AG09319 (cell line): ENCODE measurements around the gene MRPL24.
"Not testable (repeated sequence)": the region's sequence is repeated elsewhere in the genome, so short reads cannot be mapped to it uniquely, and the experiment has no call there.

Experiments used
- DNase-seq: peaks from one replicate; pipeline ENCODE4 v3.0.0-alpha.2; 2010; ENCODE audit warnings: low read depth; ENCODE audit errors: extremely low read depth
- TF ChIP-seq, protein P1 (sequence below): IDR thresholded peaks from 2 replicates; pipeline ENCODE4 v1.5.1; 2011; ENCODE audit warnings: low read depth, mild to moderate bottlenecking, inconsistent platforms, low read length, moderate library complexity

Gene MRPL24

DNA sequence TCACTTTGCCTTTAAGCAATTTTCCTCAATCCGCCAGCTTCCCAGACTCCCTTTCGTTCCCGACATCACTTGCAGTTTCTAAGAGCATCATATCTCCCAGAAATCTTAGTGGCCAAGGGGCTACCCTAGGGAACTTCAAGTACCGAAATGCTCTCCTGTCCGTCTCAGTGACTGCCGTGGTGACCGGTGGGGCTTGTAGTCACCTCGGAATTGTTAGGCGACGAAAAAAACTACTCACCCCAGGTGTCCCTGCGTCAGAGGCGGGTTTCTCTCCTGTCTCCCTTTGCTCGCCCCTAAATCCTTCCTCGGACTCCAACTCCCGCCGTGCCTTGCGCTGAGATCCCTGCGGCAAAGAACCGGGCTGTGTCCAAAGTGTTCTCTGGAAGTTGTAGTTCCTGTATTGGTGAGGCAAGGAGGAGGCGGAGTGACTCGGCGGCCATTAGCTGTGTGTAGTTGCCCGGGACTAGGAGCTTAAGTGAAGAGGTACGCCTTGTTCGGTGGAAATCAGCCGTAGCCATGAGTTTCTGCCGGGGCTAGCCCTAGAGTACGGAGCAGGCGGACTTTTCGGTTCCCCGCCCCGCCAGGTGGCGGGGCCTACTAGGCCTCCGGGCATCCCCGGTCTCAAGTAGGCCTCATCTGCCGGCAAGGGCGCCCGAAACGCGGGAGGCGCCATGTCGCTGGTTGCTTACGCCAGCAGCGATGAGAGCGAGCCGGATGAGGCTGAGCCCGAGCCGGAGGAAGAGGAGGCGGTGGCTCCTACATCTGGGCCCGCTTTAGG, 26.4 kb upstream of the MRPL24 start, which contains the start of gene PRCC:
PRCC (plus strand) TSS at position 435 of the 778 bp plus-strand sequence; CDS start at position 672, 237 bp downstream.
- peak; percentile 100 for DNase-seq
- TF ChIP-seq, protein P1, sequence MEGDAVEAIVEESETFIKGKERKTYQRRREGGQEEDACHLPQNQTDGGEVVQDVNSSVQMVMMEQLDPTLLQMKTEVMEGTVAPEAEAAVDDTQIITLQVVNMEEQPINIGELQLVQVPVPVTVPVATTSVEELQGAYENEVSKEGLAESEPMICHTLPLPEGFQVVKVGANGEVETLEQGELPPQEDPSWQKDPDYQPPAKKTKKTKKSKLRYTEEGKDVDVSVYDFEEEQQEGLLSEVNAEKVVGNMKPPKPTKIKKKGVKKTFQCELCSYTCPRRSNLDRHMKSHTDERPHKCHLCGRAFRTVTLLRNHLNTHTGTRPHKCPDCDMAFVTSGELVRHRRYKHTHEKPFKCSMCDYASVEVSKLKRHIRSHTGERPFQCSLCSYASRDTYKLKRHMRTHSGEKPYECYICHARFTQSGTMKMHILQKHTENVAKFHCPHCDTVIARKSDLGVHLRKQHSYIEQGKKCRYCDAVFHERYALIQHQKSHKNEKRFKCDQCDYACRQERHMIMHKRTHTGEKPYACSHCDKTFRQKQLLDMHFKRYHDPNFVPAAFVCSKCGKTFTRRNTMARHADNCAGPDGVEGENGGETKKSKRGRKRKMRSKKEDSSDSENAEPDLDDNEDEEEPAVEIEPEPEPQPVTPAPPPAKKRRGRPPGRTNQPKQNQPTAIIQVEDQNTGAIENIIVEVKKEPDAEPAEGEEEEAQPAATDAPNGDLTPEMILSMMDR, result no peak

DNA sequence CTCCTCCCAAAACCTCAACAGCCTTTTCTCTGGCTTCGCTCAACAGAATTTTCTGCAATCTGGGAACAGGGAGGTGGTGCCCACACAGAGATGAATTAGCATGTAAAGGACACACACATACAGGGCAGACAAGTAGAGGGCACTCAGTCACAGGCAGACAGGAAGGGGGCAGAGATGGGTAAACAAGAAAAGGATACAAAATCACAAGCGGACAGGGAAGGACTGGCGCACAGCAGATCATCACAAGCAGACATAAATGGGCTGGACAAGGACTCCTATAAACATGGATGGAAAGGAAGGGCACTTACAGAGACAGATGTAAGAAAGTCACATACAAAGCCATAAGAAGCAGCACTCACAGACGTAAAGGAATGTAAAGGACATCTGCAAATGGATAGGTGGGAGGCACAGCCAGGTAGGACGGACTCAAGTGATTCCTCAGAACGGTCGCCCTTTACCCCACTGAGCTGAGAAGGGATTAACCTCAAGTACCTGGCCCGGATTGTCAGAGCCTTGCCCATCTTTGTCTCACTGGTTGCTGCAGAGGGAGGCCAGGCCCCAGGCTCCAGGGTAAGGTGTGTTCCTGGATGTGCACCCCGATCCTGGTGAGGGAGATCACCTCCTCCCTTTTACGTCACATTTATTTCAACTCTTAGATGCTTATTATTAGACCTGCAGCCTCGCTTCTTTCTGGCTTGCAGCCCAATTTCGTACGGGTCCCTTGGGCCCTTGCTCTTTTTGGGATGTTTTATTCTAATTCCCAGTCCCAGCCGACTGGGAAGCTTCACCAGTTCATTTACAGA, 25.6 kb upstream of the MRPL24 start:
- TF ChIP-seq, protein P1, result no peak

GRCh38 chr1:156765666-156766065, 24.8 kb upstream of the MRPL24 start:
- no peak for DNase-seq

More for the DNA sequence above, 25.6 kb upstream of the MRPL24 start:
- DNase-seq, result no peak

DNA sequence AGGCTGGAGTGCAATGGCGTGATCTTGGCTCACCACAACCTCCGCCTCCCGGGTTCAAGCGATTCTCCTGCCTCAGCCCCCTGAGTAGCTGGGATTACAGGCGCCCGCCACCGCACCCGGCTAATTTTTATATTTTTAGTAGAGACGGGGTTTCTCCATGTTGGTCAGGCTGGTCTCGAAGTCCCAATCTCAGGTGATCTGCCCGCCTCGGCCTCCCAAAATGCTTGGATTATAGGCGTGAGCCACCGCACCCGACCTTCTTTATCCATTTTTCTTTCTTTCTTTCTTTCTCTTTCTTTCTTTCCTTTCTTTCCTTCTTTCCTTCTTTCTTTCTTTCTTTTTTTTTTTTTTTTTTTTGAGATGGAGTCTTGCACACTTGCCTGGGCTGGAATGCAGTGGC, 24.2 kb upstream of the MRPL24 start:
- not testable (repeated sequence) for DNase-seq

More at GRCh38 chr1:156765666-156766065, 24.8 kb upstream of the MRPL24 start:
- TF ChIP-seq, protein P1, result no peak

GRCh38 chr1:156760796-156761104, 19.9 kb upstream of the MRPL24 start:
- no peak for DNase-seq
- TF ChIP-seq, protein P1, result no peak

- no peak for DNase-seq
- TF ChIP-seq, protein P1, result no peak
Observed at GRCh38 chr1:156760092-156760795, 19.4 kb upstream of the MRPL24 start.

DNA sequence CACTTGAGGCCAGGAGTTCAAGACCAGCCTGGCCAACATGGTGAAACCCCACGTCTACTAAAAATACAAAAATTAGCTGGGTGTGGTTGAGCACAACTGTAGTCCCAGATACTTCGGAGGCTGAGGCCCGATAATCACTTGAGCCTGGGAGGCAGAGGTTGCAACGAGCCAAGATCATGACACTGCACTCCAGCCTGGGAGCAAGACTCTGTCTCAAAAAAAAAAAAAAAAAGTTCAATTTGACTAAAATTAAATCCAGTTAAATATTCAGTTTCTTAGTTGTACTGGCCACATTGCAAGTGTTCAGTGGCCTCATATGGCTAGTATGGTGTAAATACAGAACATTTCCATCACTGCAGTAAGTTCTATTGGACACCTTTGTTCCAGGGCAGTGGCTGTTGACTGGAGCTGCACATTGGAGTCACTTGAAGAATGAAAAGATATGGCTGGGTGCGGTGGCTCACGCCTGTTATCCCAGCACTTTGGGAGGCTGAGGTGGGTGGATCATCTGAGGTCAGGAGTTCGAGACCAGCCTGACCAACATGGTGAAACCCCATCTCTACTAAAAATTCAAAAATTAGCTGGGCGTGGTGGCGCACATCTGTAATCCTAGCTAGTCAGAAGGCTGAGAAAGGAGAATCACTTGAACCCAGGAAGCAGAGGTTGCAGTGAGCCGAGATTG, 16.8 kb upstream of the MRPL24 start:
- DNase-seq, result not testable (repeated sequence)
